Measurements from ENCODE around the gene UNC13A.
A peak's percentile ranks its signal among the peaks of the same experiment; 100 is the strongest.
"Not testable (repeated sequence)": the region's sequence is repeated elsewhere in the genome, so short reads cannot be mapped to it uniquely, and the experiment has no call there.

The UNC13A gene

DNA sequence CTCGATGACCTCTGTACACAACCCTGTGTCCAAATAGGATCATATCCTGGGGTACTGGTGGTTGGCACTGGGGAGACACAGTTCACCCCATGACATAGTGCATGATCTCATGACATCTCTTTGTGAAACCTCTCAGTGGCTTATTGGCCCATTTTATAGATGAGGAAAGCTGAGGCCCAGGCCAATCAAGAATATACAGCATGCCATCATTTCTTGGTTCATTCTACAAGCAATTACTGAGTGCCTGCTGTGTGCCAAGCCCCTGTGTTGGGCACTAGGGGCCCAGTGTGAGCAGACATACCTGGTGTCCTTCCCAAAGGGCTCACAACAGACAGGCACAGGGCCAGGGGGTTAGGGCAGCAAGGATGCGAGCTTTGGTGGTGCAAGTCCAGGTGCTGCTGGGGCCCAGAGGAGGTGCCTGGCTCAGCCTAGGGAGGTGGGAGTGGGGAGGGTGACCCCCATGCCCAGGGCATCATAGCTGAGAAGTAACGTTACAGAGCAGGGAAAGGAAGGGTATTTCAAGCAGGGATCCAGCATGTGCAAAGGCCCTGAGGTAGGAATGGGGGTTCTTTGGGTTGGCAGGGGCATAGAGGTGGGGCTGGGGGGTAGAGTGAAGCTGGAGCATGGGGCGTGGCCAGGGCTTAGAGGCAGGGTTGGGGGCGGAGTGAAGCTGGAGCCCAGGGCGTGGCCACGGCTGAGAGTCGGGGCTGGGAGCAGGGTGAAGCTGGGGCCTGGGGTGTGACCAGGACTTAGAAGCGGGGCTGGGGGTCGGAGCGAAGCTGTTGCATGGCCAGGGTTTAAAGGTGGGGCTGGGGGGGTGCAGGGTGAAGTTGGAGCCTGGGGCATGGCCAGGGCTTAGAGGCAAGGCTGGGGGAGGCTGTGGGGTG is 112.0 kb downstream of the UNC13A start:
- no peak for DNase-seq (ENCODE audit: low read depth in 2 of 3, low spot score in 1 of 3)

DNA sequence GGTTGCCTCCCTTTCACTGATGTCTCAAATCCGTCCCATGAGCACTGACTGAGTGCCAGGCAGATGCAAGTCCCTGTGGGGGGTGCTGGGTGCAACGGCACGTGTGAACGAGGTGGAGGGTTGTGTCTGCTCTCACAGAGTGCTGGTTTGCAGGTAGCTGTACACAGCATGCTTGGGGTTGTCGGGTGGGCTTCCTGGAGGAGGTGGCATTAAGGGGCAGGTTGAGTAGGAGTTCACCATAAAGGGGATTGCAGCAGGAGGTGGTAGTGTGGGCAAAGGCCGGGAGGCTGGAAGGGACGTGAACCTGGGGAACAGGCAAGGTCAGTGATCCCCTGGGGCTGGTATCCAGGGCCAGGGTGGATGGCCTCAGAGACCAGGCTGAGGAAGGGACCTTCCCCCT is 115.5 kb downstream of the UNC13A start:
- DNase-seq (ENCODE audit: low read depth in 2 of 3, low spot score in 1 of 3) = no peak

- DNase-seq (ENCODE audit: low read depth in 2 of 3, low spot score in 1 of 3) = no peak
Measured at GRCh38 chr19:17570791-17571190, 117.4 kb downstream of the UNC13A start.

- not testable (repeated sequence) for DNase-seq (ENCODE audit: low read depth in 2 of 3, low spot score in 1 of 3)
Measured at GRCh38 chr19:17570291-17570690, 117.9 kb downstream of the UNC13A start.

DNA sequence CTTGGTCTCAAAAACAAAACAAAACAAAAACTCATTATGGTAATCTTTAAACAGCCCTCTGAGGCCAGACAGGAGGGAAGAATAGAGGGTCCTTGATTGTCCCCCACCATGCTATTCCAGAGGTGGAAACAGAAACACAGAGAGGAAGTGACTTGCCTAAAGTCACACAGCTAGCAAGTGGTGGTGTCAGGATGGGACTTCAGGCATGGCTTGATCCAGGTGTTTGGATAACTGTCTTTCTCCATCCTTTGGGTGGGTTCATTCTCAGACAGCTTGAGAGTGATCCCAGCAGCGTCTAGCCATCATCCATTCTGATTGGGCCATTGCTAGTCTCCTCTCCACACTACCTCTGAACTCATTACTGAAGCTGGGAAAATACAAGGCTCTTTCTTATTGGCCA is 120.2 kb downstream of the UNC13A start:
- DNase-seq (ENCODE audit: low read depth in 2 of 3, low spot score in 1 of 3) = no peak

GRCh38 chr19:17565611-17566010 is 122.5 kb downstream of the UNC13A start:
- no peak for DNase-seq (ENCODE audit: low read depth in 2 of 3, low spot score in 1 of 3)

- no peak for DNase-seq (ENCODE audit: low read depth in 2 of 3, low spot score in 1 of 3)
Measured at GRCh38 chr19:17564781-17565180, 123.4 kb downstream of the UNC13A start.

DNA sequence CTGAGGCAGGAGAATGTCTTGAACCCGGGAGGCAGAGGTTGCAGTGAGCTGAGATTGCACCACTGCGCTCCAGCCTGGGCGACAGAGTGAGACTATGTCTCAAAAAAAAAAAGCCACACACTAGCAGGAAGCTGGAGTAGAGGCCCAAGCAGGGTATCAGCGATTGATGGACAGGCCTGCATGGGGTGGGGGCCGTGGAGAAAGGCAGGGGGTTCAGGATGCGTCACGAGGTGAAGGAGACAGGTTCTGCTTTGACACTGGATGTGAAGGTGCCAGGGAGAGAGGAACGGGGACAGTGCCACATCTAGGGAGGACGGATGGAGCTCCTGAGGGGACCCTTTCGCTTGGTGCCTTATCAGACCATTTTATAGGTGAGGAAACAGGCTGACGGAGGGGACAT is 125.6 kb downstream of the UNC13A start:
- DNase-seq (ENCODE audit: low read depth in 2 of 3, low spot score in 1 of 3) = no peak

GRCh38 chr19:17562097-17562496 is 126.1 kb downstream of the UNC13A start:
- DNase-seq (ENCODE audit: low read depth in 2 of 3, low spot score in 1 of 3) = no peak

DNA sequence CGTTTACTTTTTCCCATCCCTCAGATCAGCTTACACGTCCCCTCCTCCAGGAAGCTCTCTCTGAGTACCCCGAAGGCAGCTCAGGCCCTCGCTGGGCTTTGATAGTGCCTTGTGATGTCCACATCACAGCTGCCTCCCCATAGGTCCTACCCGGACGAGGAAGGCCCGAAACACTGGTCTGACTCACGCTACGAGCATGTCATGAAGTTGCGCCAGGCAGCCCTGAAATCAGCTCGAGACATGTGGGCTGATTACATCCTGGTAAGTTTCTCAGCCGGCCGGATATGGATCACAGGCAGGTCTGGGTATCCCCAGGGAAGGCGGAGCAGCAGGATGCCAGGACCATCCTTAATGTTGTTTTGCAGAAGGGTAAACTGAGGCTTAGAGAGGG is 128.0 kb downstream of the UNC13A start:
- DNase-seq (ENCODE audit: low read depth in 2 of 3, low spot score in 1 of 3) = no peak

DNA sequence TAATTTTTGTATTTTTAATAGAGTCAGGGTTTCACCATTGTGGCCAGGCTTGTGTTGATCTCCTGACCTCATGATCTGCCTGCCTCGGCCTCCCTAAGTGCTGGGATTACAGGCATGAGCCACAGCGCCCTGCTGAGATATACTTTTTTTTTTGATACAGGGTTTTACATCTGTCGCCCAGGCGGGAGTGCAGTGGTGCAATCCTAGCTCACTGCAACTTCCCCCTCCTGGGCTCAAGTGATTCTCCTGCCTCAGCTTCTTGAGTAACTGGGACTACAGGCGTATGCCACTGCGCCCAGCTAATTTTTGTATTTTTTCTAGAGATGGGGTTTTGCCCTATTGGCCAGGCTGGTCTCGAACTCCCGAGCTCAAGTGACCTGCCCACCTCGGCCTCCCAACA is 130.7 kb downstream of the UNC13A start:
- no peak for DNase-seq (ENCODE audit: low read depth in 2 of 3, low spot score in 1 of 3)

GRCh38 chr19:17556995-17557394 is 131.2 kb downstream of the UNC13A start:
- DNase-seq (ENCODE audit: low read depth in 2 of 3, low spot score in 1 of 3) = no peak

DNA sequence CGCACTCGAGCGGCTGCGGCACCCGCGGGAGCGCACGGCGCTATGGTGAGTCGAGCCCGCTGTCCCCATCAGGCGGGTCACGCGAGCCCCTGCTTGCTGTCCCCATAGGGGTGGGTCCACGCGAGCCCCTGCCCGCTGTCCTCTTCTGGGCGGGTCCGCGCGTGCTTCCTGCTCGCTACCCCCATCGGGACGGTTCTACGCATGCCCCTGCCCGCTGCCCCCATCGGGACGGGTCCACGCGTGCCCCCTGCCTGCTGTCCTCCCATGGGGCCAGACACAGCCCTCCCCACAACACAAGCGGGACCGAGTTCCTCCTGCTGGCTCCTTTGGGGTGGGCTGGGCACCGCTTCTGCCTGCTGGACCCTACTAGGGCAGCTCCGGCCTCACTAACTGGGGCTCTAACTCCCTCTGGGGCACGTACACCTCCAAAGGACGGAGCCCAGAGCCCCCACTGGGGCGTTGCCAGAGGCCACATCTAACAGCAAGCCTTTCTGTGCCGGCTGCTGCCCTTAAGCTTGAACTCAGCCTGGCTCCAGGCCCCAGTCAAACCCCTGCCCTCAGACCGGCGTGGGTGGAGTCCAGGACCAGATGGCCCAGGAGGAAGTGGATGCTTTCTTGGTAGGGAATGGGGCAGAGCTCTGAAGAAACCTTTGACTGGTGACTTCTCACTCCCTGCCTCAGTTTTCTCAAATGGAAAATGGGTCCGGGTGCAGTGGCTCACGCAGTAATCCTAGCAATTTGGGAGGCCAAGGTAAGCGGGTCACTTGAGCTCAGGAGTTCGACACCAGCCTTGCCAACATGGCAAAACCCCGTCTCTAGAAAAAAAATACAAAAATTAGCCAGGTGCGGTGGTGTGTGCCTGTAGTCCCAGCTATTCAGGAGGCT is 132.0 kb downstream of the UNC13A start:
- peak in 1 of 3 donors; percentile 12 for DNase-seq (ENCODE audit: low read depth in 2 of 3, low spot score in 1 of 3)

DNA sequence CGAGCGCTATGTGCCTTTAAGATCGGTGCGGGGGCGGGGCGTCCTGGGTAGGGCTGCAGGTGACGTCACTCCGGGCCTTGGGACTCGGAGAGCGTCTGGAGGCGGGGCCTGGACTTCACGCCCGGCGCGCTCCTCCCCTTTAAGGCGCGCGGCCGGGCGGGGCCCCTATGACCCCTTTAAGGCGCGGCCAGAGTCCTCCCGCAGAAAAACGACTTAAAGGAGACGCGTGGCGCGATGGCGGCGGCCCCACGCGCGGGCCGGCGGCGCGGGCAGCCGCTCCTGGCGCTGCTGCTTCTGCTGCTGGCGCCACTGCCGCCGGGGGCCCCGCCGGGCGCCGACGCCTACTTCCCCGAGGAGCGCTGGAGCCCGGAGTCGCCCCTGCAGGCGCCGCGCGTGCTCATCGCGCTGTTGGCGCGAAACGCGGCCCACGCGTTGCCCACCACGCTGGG is 132.7 kb downstream of the UNC13A start, which contains the start of gene COLGALT1:
TSS of gene COLGALT1 (plus strand) at position 170 of the 449 bp plus-strand sequence. CDS start at position 235, 65 bp downstream.
- DNase-seq (ENCODE audit: low read depth in 2 of 3, low spot score in 1 of 3) = peak; percentile 98 to 99 (median 98)

DNA sequence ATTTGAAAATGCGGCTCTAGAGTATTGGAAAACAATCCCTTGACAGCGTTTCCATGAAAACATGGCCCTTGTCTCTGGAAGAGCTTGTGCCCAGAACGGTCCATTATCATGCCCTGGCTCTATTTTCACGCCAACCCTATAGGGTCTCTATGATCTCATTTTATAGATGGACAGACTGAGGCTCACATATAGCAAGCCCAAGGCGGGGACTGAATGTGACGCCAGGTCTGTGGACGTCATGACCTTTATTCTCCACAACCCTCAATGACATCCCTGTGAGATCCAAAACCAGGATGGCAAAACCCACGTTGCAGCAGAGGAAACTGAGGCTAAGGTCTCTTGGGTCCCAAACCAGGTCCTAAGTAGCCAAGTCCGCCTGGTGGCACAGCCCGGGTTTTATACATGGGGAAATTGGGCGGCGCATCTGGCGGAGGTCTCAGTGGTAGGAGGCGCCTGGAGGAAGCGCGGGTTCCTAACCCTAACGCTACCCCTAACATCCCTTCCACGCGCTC is 133.1 kb downstream of the UNC13A start:
- DNase-seq (ENCODE audit: low read depth in 2 of 3, low spot score in 1 of 3) = no peak

DNA sequence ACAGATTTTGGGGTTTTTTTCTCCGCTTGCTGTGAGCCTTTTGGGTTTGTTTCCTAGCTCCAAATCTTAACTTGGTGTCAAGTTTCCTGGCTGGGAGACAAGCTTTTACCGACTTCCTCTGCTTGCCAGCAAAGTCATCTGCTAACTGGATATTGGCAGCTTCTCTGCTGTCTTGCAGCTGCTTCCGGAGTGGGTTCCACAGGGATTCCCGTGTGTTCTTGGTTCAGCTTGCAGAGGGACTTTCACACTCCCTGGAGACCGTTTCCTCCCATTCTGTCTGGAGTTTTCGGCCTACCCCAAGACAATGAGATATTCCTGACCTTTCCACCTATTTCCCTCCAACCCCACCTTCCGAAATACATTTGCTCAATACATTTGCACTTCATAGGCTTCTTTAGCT is 134.9 kb downstream of the UNC13A start:
- DNase-seq (ENCODE audit: low read depth in 2 of 3, low spot score in 1 of 3) = no peak

GRCh38 chr19:17552735-17553134 is 135.4 kb downstream of the UNC13A start:
- not testable (repeated sequence) for DNase-seq (ENCODE audit: low read depth in 2 of 3, low spot score in 1 of 3)
